GM12872 (cell line): ENCODE data around the gene HOXD11.

Experiments
- CTCF ChIP-seq: IDR thresholded peaks from 3 replicates; pipeline ENCODE4 v1.5.1; 2011; ENCODE audit warnings: low read depth, mild to moderate bottlenecking, low read length, moderate library complexity; ENCODE audit not compliant: insufficient read depth

The HOXD11 gene

GRCh38 chr2:176082824-176083751, 24.0 kb upstream of the HOXD11 start:
- no peak for TF ChIP-seq CTCF

- no peak for TF ChIP-seq CTCF
Measured at GRCh38 chr2:176083796-176084261, 23.3 kb upstream of the HOXD11 start, which contains the start of gene EVX2. Gene EVX2, minus strand, starts transcription at chr2:176083962. Its CDS starts 186 bp downstream, at chr2:176083776.

GRCh38 chr2:176084611-176085119, 22.4 kb upstream of the HOXD11 start:
- no peak for TF ChIP-seq CTCF

GRCh38 chr2:176085120-176085788, 21.8 kb upstream of the HOXD11 start:
- no peak for TF ChIP-seq CTCF

GRCh38 chr2:176085861-176086771, 21.0 kb upstream of the HOXD11 start:
- peak; percentile 42; the same call in 2 of the 3 replicates for TF ChIP-seq CTCF

GRCh38 chr2:176087330-176088047, 19.6 kb upstream of the HOXD11 start:
- no peak for TF ChIP-seq CTCF
